Measurements from ENCODE around the gene MEGF8. TPM values are rescaled to one million over a fixed set of nuclear protein-coding genes. Genes with fewer than 3 reads are reported as not detected.
A peak's percentile ranks its signal among the peaks of the same experiment; 100 is the strongest.

MEGF8 gene
- total and polyA plus RNA-seq, 2 of the 13 experiments (the other 11 are each of a cell fraction or from before 2014, with no cell fraction given) = 4.0 to 8.8 TPM

DNA sequence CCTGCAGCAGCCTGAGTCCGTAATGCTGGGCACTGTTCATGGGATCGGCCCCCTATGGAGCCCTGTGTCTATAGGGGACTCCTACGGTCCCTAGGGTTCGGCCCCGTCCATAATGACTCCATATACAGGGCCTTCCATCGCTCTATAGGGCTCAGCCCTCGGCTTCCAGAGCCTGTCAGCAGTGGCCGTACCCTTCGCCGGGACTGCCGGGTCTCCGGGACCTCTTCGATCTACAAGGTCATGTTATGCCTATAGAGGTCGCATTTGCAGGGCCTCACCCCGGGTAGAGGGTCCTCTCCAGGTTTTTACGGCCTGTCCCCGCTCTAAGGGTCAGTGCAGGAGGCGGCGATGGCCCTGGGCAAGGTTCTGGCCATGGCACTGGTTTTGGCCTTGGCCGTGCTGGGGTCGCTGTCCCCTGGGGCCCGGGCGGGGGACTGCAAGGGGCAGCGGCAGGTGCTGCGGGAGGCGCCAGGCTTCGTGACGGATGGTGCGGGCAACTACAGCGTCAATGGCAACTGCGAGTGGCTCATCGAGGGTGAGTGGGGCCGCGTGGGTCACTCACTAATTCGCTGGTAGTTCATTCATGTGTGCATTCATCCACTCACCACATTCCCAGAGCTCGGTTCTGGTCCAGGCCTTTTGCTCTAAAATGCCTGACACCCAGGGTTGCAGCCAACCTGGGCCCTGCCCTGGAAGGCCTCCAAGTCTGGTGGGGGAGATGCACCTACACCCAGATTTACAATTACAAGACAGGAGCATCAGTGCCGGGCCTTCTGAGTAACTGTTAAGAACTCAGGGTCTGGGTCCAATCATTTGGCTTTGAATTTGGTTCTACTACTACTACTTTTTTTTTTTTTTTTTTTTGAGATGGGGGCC is 699 bp downstream of the MEGF8 start (continued):
- TF ChIP-seq, protein P1, sequence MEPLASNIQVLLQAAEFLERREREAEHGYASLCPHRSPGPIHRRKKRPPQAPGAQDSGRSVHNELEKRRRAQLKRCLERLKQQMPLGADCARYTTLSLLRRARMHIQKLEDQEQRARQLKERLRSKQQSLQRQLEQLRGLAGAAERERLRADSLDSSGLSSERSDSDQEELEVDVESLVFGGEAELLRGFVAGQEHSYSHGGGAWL (CRISPR knock-in tag; IDR thresholded peaks at IDR 0.05) = no peak
- TF ChIP-seq, protein P2, sequence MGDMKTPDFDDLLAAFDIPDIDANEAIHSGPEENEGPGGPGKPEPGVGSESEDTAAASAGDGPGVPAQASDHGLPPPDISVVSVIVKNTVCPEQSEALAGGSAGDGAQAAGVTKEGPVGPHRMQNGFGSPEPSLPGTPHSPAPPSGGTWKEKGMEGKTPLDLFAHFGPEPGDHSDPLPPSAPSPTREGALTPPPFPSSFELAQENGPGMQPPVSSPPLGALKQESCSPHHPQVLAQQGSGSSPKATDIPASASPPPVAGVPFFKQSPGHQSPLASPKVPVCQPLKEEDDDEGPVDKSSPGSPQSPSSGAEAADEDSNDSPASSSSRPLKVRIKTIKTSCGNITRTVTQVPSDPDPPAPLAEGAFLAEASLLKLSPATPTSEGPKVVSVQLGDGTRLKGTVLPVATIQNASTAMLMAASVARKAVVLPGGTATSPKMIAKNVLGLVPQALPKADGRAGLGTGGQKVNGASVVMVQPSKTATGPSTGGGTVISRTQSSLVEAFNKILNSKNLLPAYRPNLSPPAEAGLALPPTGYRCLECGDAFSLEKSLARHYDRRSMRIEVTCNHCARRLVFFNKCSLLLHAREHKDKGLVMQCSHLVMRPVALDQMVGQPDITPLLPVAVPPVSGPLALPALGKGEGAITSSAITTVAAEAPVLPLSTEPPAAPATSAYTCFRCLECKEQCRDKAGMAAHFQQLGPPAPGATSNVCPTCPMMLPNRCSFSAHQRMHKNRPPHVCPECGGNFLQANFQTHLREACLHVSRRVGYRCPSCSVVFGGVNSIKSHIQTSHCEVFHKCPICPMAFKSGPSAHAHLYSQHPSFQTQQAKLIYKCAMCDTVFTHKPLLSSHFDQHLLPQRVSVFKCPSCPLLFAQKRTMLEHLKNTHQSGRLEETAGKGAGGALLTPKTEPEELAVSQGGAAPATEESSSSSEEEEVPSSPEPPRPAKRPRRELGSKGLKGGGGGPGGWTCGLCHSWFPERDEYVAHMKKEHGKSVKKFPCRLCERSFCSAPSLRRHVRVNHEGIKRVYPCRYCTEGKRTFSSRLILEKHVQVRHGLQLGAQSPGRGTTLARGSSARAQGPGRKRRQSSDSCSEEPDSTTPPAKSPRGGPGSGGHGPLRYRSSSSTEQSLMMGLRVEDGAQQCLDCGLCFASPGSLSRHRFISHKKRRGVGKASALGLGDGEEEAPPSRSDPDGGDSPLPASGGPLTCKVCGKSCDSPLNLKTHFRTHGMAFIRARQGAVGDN (CRISPR knock-in tag; IDR thresholded peaks at IDR 0.05) = peak; percentile 64
- 0 out of 2 replicates have a peak, but pooled peaks have one; percentile 48 for TF ChIP-seq ZMAT3 (CRISPR knock-in tag; conservative IDR thresholded peaks at IDR 0.05)
- TF ChIP-seq ZNF136 (CRISPR knock-in tag; IDR thresholded peaks at IDR 0.05; ENCODE audit: low read depth) = no peak; the same call in 1 of the 2 replicates
- TF ChIP-seq ZNF34 (CRISPR knock-in tag; IDR thresholded peaks at IDR 0.05; ENCODE audit: borderline replicate concordance) = 0 out of 2 replicates have a peak, but pooled peaks have one; percentile 44
- TF ChIP-seq ZNF550 (CRISPR knock-in tag; IDR thresholded peaks at IDR 0.05; ENCODE audit: borderline replicate concordance) = no peak
- TF ChIP-seq MEF2D (CRISPR knock-in tag; IDR thresholded peaks at IDR 0.05) = no peak
- TF ChIP-seq HNF4A (CRISPR knock-in tag; IDR thresholded peaks at IDR 0.05) = peak; percentile 10; the same call in 1 of the 2 replicates
- TF ChIP-seq, protein P3, sequence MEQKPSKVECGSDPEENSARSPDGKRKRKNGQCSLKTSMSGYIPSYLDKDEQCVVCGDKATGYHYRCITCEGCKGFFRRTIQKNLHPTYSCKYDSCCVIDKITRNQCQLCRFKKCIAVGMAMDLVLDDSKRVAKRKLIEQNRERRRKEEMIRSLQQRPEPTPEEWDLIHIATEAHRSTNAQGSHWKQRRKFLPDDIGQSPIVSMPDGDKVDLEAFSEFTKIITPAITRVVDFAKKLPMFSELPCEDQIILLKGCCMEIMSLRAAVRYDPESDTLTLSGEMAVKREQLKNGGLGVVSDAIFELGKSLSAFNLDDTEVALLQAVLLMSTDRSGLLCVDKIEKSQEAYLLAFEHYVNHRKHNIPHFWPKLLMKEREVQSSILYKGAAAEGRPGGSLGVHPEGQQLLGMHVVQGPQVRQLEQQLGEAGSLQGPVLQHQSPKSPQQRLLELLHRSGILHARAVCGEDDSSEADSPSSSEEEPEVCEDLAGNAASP (CRISPR knock-in tag; IDR thresholded peaks at IDR 0.05; ENCODE audit: borderline replicate concordance) = peak; percentile 55; the same call in 1 of the 2 replicates
- TF ChIP-seq, protein P4, sequence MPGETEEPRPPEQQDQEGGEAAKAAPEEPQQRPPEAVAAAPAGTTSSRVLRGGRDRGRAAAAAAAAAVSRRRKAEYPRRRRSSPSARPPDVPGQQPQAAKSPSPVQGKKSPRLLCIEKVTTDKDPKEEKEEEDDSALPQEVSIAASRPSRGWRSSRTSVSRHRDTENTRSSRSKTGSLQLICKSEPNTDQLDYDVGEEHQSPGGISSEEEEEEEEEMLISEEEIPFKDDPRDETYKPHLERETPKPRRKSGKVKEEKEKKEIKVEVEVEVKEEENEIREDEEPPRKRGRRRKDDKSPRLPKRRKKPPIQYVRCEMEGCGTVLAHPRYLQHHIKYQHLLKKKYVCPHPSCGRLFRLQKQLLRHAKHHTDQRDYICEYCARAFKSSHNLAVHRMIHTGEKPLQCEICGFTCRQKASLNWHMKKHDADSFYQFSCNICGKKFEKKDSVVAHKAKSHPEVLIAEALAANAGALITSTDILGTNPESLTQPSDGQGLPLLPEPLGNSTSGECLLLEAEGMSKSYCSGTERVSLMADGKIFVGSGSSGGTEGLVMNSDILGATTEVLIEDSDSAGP (CRISPR knock-in tag; IDR thresholded peaks at IDR 0.05; ENCODE audit: borderline replicate concordance) = peak; percentile 42; the same call in 1 of the 2 replicates
- TF ChIP-seq, protein P5, sequence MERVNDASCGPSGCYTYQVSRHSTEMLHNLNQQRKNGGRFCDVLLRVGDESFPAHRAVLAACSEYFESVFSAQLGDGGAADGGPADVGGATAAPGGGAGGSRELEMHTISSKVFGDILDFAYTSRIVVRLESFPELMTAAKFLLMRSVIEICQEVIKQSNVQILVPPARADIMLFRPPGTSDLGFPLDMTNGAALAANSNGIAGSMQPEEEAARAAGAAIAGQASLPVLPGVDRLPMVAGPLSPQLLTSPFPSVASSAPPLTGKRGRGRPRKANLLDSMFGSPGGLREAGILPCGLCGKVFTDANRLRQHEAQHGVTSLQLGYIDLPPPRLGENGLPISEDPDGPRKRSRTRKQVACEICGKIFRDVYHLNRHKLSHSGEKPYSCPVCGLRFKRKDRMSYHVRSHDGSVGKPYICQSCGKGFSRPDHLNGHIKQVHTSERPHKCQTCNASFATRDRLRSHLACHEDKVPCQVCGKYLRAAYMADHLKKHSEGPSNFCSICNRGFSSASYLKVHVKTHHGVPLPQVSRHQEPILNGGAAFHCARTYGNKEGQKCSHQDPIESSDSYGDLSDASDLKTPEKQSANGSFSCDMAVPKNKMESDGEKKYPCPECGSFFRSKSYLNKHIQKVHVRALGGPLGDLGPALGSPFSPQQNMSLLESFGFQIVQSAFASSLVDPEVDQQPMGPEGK (CRISPR knock-in tag; IDR thresholded peaks at IDR 0.05) = peak; percentile 35; the same call in 1 of the 2 replicates
- TF ChIP-seq, protein P6, sequence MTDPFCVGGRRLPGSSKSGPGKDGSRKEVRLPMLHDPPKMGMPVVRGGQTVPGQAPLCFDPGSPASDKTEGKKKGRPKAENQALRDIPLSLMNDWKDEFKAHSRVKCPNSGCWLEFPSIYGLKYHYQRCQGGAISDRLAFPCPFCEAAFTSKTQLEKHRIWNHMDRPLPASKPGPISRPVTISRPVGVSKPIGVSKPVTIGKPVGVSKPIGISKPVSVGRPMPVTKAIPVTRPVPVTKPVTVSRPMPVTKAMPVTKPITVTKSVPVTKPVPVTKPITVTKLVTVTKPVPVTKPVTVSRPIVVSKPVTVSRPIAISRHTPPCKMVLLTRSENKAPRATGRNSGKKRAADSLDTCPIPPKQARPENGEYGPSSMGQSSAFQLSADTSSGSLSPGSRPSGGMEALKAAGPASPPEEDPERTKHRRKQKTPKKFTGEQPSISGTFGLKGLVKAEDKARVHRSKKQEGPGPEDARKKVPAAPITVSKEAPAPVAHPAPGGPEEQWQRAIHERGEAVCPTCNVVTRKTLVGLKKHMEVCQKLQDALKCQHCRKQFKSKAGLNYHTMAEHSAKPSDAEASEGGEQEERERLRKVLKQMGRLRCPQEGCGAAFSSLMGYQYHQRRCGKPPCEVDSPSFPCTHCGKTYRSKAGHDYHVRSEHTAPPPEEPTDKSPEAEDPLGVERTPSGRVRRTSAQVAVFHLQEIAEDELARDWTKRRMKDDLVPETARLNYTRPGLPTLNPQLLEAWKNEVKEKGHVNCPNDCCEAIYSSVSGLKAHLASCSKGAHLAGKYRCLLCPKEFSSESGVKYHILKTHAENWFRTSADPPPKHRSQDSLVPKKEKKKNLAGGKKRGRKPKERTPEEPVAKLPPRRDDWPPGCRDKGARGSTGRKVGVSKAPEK (CRISPR knock-in tag; IDR thresholded peaks at IDR 0.05; ENCODE audit: borderline replicate concordance) = no peak
- TF ChIP-seq ZNF652 (CRISPR knock-in tag; IDR thresholded peaks at IDR 0.05; ENCODE audit: borderline replicate concordance, low read depth) = no peak
- peak; percentile 40; the same call in 1 of the 2 replicates for TF ChIP-seq MYC (CRISPR knock-in tag; IDR thresholded peaks at IDR 0.05; ENCODE audit: borderline replicate concordance)
